Esophagus muscularis mucosa (tissue), 4 donors: ENCODE results near the gene ESYT2. TPM values are rescaled to one million over a fixed set of nuclear protein-coding genes. Genes with fewer than 3 reads are reported as not detected.

Source experiments
- DNase-seq: peaks from one replicate; pipeline ENCODE4 v3.0.0-alpha.2; 2017; ENCODE audit errors: extremely low spot score
- H3K27ac ChIP-seq, 4 donors: fragments of 200-600 bp; sonication (generic); replicated peaks in 1 of 4; 1 replicate in 3 of 4; 2 replicates in 1 of 4; pipeline ENCODE4 v1.5.1; 2016 to 2019; ENCODE audit warnings: mild to moderate bottlenecking in 1 of 4
- H3K27me3 ChIP-seq, 4 donors: fragments of 200-600 bp; sonication (generic); one replicate each; pipeline versions ENCODE4 v1.5.1 to v1.6.0; 2016 to 2019
- H3K36me3 ChIP-seq, 4 donors: fragments of 200-600 bp; sonication (generic); one replicate each; pipeline ENCODE4 v1.5.1; 2016 to 2019
- H3K4me1 ChIP-seq, 4 donors: fragments of 200-600 bp; sonication (generic); one replicate each; pipeline ENCODE4 v1.5.1; 2016 to 2019
- H3K4me3 ChIP-seq, 4 donors: fragments of 200-600 bp; sonication (generic); 1 replicate in 2 of 4; 2 replicates in 2 of 4; pipeline ENCODE4 v1.5.1; 2016 to 2019; ENCODE audit warnings: mild to moderate bottlenecking in 4 of 4, moderate library complexity in 1 of 4
- H3K9me3 ChIP-seq, 4 donors: fragments of 200-600 bp; sonication (generic); 1 replicate in 3 of 4; 2 replicates in 1 of 4; pipeline ENCODE4 v1.5.1; 2016 to 2019
- EP300 ChIP-seq: sonication (generic); formaldehyde crosslinking; IDR thresholded peaks from one replicate; pipeline ENCODE4 v1.6.1; 2017; ENCODE audit warnings: antibody characterized with exemption
- POLR2A ChIP-seq: fragments of 450-650 bp; IDR thresholded peaks from one replicate; pipeline ENCODE4 v1.6.1; 2017; ENCODE audit warnings: antibody characterized with exemption, moderate library complexity, mild to moderate bottlenecking, low read depth
- POLR2AphosphoS5 ChIP-seq, 2 donors: sonication (generic); formaldehyde crosslinking; IDR thresholded peaks; one replicate each; pipeline ENCODE4 v1.6.1; 2017; ENCODE audit warnings: antibody characterized with exemption in 2 of 2
- WGBS: methylation state at CpG from one replicate; pipeline ENCODE4 v1.1.5; 2018; 5-methylcytosine and 5-hydroxymethylcytosine counted together
- intact Hi-C: fragments of 100-400 bp; cut with DNase I; formaldehyde crosslinking; loops from one replicate; pipeline ENCODE4 v1.15.1; 2023
- total RNA-seq, 4 donors: library from RNA; depleted of rRNA; stranded (reverse); fragments of >200 nt; gene quantifications; one replicate each; pipeline versions ENCODE4 v1.1.0 to v1.2.1, GENCODE V29; 2016
- TF ChIP-seq, protein P1 (sequence below), 3 experiments: fragments of 200-600 bp in 2 of 3; fragments of 450-650 bp in 1 of 3; sonication (generic) in 2 of 3; IDR thresholded peaks; one replicate each; pipeline ENCODE4 v1.5.1; 2017 to 2019; ENCODE audit warnings: antibody characterized with exemption in 3 of 3, mild to moderate bottlenecking in 2 of 3, moderate library complexity in 1 of 3

ESYT2 gene
- total RNA-seq, 4 donors from 2014 or later, result 166 to 235 (median 202) TPM

DNA sequence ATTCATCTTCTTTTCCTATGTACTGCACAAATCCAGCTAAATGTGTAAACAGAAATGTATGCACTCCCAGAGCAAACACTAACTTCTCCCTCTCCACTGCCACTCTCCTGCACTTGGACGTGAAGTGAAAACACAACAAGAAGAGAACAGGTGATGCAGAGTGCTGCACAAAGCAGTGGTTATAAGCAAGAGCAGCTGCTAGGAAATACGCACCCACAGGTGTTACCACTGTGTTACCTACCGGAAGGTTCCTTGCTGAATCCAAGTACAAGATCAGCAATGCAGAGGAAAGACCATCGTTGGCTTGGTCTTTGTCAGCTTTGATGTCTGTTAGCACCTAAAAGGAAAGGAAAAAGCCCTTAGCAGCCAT is 70.1 kb downstream of the ESYT2 start:
- Histone ChIP-seq H3K27me3 (no peaks in the 10 kb centered on the region), H3K4me1 (peaks cover 0 to 10% (median 4%) of the 10 kb centered on the region in 4 donors), H3K36me3 (peaks cover 36 to 97% (median 90%) of the 10 kb centered on the region in 4 donors), H3K27ac (no peak overlapping the region), H3K9me3 (no peaks in the 10 kb centered on the region), H3K4me3 (no peak overlapping the region)
- TF ChIP-seq, protein P1, sequence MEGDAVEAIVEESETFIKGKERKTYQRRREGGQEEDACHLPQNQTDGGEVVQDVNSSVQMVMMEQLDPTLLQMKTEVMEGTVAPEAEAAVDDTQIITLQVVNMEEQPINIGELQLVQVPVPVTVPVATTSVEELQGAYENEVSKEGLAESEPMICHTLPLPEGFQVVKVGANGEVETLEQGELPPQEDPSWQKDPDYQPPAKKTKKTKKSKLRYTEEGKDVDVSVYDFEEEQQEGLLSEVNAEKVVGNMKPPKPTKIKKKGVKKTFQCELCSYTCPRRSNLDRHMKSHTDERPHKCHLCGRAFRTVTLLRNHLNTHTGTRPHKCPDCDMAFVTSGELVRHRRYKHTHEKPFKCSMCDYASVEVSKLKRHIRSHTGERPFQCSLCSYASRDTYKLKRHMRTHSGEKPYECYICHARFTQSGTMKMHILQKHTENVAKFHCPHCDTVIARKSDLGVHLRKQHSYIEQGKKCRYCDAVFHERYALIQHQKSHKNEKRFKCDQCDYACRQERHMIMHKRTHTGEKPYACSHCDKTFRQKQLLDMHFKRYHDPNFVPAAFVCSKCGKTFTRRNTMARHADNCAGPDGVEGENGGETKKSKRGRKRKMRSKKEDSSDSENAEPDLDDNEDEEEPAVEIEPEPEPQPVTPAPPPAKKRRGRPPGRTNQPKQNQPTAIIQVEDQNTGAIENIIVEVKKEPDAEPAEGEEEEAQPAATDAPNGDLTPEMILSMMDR (IDR thresholded peaks at IDR 0.05), result no peak
- TF ChIP-seq EP300 (no peak), POLR2A (no peak), POLR2AphosphoS5 (IDR thresholded peaks at IDR 0.05) (no peak)
- WGBS, result 89% methylated on average over 4 of the region's 4 CpGs
- no peak for DNase-seq
- intact Hi-C loops, result no loop called here

DNA sequence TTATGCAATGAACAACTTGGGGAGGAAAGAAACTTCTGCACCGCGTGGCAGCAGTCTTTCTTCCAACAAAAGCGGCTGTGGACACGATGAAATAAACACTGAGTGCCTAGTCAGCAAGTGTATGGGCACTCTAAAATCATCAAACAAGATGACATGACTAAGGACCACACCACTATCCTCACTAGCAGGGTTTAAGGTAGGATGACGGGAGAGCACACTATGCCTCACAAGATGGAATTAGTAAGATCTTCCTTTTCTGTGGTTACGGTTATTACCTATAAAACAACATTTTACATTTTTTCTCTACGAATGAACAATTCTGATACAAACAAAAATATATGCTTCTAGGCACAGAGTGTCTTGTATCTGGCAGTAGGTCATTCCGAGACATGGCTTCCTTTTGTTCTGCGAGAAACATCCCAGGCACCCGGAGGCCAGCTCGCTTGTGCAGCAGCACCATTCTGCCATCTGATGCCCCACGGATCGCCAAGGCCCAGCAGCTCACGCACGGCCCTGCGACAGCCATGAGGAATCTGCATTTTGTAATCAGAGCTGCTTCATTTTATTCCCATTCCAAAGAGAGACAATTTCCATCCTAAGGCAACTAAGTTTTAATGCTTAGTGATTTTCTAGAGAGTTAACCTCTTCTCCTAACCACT is 70.6 kb downstream of the ESYT2 start:
- TF ChIP-seq EP300 (no peak), POLR2AphosphoS5 (IDR thresholded peaks at IDR 0.05) (no peak), POLR2A (no peak)
- TF ChIP-seq, protein P1 (IDR thresholded peaks at IDR 0.05), result no peak
- H3K27me3 ChIP-seq, result no peaks in the 10 kb centered on the region
- intact Hi-C loops, result no loop called here
- no peaks in the 10 kb centered on the region for H3K9me3 ChIP-seq
- H3K27ac ChIP-seq, result no peak overlapping the region
- 92% methylated on average over 16 of the region's 16 CpGs for WGBS
- H3K4me3 ChIP-seq, result no peak overlapping the region
- peaks cover 41 to 97% (median 91%) of the 10 kb centered on the region in 4 donors for H3K36me3 ChIP-seq
- peaks cover 0 to 7% (median 2%) of the 10 kb centered on the region in 4 donors for H3K4me1 ChIP-seq
- no peak for DNase-seq

DNA sequence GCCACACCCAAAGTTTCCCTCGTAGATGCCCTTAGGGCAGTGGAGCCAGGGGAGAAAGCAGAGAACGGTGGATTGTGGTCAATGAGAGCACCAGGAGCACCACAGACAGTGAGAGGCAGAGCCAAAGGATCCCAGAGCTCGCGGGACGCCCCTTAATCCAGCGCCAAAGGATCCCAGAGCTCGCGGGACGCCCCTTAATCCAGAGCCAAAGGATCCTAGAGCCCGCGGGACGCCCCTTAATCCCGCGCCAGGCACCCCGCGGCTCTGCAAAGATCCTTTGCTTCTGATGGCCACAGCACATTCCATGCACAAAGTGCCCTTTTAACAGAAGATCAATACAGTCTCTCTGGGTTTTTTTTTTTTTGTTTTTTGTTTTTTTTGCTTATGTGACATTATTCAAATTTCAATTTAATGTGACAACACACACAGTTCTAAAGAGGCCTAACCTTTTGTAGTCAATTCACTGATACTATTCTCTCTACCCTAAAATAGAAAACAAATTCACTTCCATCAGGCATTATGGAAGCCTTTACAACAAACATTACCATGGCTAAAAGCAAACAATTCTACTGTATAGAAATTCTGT is 71.8 kb downstream of the ESYT2 start:
- WGBS, result 92% methylated on average over 16 of the region's 16 CpGs
- DNase-seq, result no peak
- Histone ChIP-seq H3K27ac (no peak overlapping the region), H3K4me3 (no peak overlapping the region), H3K27me3 (no peaks in the 10 kb centered on the region), H3K4me1 (peaks cover 0 to 7% (median 1%) of the 10 kb centered on the region in 4 donors), H3K9me3 (no peaks in the 10 kb centered on the region), H3K36me3 (peaks cover 42 to 96% (median 87%) of the 10 kb centered on the region in 4 donors)
- TF ChIP-seq, protein P1 (IDR thresholded peaks at IDR 0.05), result no peak
- TF ChIP-seq EP300 (no peak), POLR2A (no peak), POLR2AphosphoS5 (IDR thresholded peaks at IDR 0.05) (no peak)
- intact Hi-C loops, result no loop called here

DNA sequence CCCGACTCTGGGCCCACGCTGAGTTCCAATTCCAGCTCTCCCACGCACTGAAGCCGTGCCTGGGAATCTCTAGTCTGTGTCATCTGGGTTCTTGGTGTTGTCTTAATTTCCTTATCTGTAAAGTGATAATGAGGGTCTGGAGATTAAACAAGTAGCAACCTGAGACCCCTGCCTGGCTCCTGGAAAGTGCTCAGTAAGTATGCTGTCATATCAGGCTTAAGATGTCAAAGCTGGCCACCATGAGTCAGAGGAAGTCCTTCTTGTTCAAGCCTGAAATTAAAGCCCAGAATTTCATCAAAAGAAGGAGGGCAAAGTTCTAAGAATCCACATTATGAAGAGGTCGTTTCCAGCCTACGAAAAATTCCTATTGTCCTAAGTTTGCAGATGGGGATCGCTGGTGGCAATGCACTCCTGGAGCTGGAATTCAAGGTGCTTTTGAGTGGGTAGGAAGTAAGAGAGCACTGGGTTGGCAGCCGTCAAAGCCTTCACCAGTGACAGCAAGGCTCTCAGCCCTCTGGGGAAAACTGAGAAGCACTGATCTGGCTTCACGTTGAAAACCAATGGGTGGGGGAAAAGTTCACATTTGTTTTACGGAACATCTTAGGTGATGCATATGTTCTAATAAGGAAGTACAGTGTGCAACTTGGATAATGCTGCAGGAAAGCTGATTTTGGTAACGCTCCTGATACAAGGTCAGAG is 74.4 kb downstream of the ESYT2 start:
- WGBS, result 86% methylated on average over 11 of the region's 11 CpGs
- DNase-seq, result no peak
- Histone ChIP-seq H3K4me3 (no peak overlapping the region), H3K4me1 (peaks cover 0 to 17% (median 9%) of the 10 kb centered on the region in 4 donors), H3K27me3 (no peaks in the 10 kb centered on the region), H3K27ac (no peak overlapping the region), H3K9me3 (no peaks in the 10 kb centered on the region), H3K36me3 (peaks cover 29 to 84% (median 67%) of the 10 kb centered on the region in 4 donors)
- intact Hi-C loops, result no loop called here
- TF ChIP-seq EP300, result no peak
- TF ChIP-seq, protein P1 (IDR thresholded peaks at IDR 0.05), result no peak
- TF ChIP-seq POLR2A, result no peak
- no peak for TF ChIP-seq POLR2AphosphoS5 (IDR thresholded peaks at IDR 0.05)
